Measurements from ENCODE around the gene RPS6KC1.

GRCh38 chr1:213050745-213051126 is 305 bp upstream of the RPS6KC1 start:
- TF ChIP-seq CTCF (IDR thresholded peaks at IDR 0.05) (no peak), POLR2AphosphoS5 (IDR thresholded peaks at IDR 0.05; ENCODE audit: low read depth, low read length) (no peak)

Measured in Panc1 (cell line).